Measurements from ENCODE around the gene TMEM120A.

Gene TMEM120A

GRCh38 chr7:75993689-75994387 lies 557 bp downstream of the TMEM120A start:
- DNase-seq = peak in 1 of 2 experiments; percentile 3

- DNase-seq = no peak
Observed at GRCh38 chr7:75992083-75992755, 2.2 kb downstream of the TMEM120A start.

GRCh38 chr7:75991531-75992082 lies 2.8 kb downstream of the TMEM120A start:
- no peak for DNase-seq

DNA sequence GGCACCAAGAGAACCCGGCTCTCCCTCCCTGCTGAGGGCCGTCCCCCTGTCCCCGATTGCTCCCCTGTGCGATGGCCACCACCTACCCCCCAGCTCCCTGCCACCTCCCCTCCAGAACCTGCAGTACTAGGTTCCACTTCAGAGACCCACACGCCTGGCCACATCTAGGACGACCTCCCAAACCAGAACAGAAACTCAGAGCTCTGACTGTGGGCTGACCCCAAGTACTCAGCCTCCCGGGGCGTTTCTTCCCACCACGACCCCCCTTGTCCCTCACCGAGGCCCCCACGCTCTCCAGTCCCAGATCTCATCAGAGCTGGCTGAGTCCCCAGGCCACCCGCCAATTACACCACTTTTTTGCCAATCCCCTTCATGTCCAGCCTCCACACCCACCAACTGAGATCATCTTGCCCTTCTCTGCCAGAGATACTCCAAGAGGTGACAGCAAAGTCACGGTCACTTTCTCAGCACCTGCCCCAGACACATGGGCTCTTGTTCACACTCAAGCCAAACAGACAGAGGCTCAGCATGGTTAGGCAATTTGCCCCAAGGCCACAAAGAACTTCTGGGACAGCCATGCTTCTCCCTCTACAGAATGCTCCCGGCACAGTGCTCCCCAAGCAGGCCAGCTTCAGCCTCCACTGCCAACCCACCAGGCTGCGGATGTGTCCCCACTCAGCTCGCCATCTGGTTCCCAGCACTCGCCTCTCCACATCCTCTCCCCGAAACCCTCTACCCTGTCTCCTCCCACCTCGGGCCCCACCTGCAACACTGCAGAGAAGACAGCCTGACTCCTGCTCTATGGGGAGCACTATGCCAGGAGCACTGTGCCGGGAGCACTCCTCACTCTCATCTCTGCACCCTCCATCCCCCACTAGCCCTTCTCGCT lies 4.7 kb downstream of the TMEM120A start:
- DNase-seq = no peak

DNA sequence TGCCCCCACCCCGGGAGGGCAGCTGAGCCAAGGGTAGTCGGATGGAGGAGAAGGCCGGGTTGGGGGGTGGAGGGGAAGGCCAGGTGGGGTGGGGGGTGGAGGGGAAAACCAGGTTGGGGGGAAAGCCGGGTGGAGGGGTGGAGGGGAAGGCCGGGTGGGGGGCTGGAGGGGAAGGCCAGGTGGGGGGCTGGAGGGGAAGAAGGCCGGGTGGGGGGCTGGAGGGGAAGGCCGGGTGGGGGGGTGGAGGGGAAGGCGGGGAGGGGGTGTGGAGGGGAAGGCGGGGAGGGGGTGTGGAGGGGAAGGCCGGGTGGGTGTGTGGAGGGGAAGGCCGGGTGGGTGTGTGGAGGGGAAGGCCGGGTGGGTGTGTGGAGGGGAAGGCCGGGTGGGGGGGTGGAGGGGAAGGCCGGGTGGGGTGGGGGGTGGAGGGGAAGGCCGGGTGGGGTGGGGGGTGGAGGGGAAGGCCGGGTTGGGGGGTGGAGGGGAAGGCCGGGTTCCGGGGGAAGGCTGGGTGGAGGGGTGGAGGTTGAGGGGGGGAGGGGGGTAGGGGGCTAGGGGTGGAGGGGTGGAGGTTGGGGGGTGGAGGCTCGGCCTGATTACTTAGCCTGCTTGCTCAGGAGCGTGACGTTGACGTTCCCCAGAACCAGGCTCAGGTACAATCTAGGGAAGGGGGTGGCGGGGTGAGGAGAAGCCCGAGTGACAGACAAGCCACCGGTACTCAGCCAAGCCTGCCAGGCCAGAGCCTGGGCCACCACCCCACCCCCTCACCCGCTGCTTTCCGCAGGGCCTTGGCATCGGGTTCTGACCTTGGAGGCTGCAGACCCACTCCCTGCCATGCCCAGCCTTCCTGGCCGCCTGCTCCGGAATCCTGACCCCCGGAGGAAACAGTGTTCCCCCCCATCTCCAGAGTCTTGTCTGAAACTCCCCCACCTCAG lies 5.6 kb downstream of the TMEM120A start:
- no peak for DNase-seq

- no peak for DNase-seq
Observed at GRCh38 chr7:75987805-75988567, 6.4 kb downstream of the TMEM120A start.

DNA sequence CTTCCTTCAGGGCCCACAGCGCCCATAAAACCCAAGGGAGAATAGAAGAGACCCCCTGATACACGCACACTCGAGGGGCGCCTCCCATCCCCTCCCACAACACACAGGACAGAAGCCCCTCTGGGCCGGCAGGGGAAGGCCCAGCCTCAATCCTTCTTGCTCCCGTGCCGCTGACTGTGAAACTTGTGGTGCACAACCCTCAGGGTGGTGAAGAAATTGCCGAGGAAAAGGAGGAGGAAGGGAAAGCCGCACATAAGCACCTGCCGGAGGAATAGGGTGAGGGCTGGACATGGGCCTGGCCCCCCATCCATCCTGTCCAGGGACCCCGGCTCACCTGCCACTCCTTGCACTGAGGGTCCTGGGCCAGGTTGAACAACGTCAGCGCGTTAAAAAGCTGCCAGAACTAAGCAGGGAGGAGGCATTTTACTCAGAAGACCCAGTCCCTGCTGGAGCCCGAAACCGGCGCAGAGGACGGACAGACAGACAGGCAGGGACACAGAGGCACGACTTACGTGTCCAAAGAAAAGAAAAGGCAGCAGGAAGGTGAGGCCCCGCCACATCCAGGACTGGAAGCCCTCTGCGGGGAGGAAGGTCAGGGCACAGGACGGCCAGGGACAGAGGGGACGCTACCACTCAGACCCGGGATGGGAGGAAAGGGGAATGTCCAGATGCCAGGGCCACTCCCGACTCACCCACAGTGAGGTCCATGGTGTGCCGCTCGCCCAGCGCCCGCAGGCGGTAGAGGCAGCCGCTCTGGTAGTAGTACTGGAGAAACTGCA lies 7.2 kb downstream of the TMEM120A start:
- no peak for DNase-seq

DNA sequence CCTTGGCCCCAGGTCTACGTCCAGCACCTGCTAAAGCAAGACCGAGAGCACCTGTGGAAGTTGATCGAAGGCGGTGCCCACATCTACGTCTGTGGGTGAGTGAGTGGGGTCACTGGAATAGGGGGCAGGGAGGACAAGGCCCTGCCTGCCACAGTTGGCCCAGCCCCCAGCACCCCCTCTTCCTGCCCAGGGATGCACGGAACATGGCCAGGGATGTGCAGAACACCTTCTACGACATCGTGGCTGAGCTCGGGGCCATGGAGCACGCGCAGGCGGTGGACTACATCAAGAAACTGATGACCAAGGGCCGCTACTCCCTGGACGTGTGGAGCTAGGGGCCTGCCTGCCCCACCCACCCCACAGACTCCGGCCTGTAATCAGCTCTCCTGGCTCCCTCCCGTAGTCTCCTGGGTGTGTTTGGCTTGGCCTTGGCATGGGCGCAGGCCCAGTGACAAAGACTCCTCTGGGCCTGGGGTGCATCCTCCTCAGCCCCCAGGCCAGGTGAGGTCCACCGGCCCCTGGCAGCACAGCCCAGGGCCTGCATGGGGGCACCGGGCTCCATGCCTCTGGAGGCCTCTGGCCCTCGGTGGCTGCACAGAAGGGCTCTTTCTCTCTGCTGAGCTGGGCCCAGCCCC lies 8.1 kb downstream of the TMEM120A start:
- no peak for DNase-seq

GRCh38 chr7:75985518-75986146 lies 8.8 kb downstream of the TMEM120A start:
- no peak for DNase-seq

DNA sequence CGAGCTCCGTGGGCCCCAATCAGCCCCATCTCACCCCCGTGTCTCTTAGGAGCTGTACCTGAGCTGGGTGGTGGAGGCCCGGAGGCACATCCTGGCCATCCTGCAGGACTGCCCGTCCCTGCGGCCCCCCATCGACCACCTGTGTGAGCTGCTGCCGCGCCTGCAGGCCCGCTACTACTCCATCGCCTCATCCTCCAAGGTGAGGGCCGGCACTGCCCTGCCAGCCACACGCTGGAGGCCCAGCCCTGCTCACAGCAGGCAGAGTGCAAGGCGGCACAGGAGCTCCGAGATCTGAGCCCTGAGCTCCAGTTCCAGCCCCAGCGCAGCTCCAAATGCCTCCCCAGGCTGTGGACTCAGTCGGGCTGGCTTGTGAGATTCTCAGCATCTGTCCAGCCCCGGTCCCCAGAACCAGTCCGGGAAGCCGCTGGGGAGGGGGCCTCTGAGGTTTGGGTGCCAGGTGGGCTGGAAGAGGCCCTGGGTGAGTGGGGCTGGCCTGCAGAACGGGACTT lies 9.3 kb downstream of the TMEM120A start:
- DNase-seq = no peak

DNA sequence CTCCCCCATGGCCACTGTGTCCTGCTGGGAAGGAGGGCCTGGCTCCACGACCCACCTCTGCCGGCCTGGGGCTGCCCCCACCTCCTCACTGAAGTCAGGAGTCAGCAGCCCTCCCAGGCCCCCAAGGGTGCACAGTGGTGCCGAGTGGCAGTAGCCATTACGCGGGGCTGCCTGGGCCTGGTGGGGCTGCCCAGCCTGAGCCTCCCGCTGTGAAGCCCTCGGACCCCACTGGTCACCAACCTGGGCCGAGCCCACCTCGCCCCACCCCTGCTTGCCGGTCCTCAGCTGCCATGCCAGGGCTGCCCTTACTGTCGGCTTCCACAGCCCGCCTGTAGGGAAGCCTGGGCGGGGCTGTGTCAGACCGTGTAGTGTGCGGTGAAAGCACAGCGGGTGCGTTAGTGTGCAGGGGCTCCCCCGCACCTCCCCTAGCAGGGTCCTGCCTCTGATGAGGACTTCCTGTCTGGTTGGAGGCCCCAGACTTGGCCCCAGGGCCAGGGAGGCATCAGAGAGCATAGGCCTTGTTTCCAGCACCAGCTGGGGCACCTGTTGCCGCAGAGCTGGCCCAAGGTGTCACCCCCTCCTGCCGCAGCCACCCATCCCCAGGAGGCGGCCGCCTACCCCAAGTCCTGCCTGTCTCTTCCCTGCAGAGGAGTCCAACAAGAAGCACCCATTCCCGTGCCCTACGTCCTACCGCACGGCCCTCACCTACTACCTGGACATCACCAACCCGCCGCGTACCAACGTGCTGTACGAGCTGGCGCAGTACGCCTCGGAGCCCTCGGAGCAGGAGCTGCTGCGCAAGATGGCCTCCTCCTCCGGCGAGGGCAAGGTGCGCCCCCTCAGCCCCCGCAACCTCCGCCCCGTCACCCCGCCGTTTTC lies 10.0 kb downstream of the TMEM120A start:
- DNase-seq = no peak

- DNase-seq = no peak
Observed at GRCh38 chr7:75983471-75984129, 10.8 kb downstream of the TMEM120A start.

GRCh38 chr7:75982306-75983064 lies 11.9 kb downstream of the TMEM120A start:
- no peak for DNase-seq

DNA sequence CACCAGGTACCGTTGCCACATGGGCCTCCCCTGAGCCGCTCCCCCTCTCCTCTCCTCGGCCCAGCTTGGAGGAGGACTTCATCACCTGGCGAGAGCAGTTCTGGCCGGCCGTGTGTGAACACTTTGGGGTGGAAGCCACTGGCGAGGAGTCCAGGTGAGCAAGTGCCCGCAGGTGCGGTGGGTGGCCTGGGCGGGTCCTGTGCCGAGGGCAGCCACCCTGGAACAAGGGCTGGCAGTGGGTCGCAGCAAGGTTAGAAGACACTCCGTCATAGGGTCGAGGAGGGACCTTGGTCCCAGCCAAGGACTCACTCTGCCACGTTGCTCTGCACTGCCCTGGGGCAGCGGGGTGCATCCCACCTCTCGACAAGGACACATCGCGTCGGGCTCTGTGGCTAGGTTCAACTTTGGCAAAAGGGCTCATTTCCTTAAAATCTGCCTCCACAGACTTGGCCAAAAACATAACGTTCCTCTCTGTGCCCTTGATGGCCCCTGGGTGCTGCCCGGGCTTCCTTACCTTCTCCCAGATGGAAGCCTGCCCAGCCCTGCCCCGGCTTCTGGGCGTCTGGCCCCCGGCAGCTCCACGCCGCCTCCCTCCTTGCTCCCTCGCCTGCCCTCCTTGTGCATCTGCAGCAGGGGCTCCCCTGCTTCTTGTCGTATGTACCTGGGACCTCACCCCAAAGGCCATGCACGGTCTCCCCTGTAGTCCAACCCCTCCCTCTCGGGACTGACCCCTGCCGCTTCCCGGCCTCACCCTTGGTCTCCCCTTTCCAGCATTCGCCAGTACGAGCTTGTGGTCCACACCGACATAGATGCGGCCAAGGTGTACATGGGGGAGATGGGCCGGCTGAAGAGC lies 12.7 kb downstream of the TMEM120A start:
- DNase-seq = no peak

- DNase-seq = no peak
Observed at GRCh38 chr7:75981203-75981452, 13.3 kb downstream of the TMEM120A start.

All from NCI-H2081 (cell line).